ENCODE measurements around the gene NUP133.

- no peak for TF ChIP-seq CTCF (IDR thresholded peaks at IDR 0.05)
- TF ChIP-seq POLR2A (IDR thresholded peaks at IDR 0.05): no peak
- no peak for TF ChIP-seq POLR2AphosphoS5 (IDR thresholded peaks at IDR 0.05)
These were observed 60.3 kb downstream of the NUP133 start for GRCh38 chr1:229447809-229448252.
